ENCODE measurements around the gene DCAKD. TPM values are rescaled to one million over a fixed set of nuclear protein-coding genes. Genes with fewer than 3 reads are reported as not detected.

Gene DCAKD
- polyA plus RNA-seq, 2 donors = 11.8 to 15.8 TPM

DNA sequence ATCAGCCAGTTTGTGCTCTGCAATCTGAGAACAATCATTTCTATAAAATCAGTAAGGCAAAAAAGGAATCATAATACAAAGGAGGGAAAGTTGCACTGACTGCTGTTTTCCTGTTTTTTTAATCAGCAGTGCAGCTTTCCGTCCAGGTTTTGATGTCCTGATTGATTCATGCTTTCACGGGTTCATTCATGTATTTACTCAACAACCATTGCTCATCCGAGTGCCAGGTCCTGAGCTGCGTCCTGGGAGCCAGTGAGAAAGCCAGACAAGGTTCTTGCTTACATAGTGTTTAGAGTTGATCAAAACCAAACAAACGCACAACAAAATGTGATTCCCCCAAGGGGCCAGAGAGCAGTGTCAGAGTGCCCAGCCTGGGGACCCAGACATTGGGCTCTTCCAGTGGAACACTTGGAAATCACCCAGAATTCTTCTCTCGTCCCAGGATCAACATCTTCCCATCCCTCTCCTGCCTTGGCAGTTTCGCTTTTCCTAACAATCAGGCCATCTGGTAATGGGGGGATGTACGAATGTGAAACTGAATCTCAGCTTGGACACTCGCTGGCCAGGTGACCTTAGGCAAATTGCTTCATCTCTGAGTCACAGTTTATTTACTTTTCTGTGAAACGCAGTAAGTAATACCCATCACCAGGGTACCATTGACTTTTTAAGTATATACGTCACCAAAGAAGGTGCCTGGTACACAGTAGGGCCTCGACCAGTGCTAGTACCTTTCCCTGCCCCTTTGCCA, 70.0 kb downstream of the DCAKD start:
- H3K36me3 ChIP-seq (ENCODE audit: control insufficient read depth in 2 of 2, insufficient read depth in 2 of 2, low read length in 1 of 2) = no peaks in the 10 kb centered on the region
- H3K4me3 ChIP-seq (ENCODE audit: low read depth in 1 of 2, low read length in 2 of 2) = no peak overlapping the region
- H3K27ac ChIP-seq (ENCODE audit: low read depth in 2 of 2, low read length in 1 of 2) = peak overlapping the region in 1 of 2 donors; percentile 22
- WGBS, 2 donors = 19 to 25% methylated on average over 12 of the region's 12 CpGs
- no peaks in the 10 kb centered on the region for H3K9me3 ChIP-seq (ENCODE audit: control insufficient read depth in 2 of 2, insufficient read depth in 1 of 2, low read depth in 1 of 2, low read length in 1 of 2)
- no peaks in the 10 kb centered on the region for H3K27me3 ChIP-seq (ENCODE audit: control insufficient read depth in 1 of 2, insufficient read depth in 2 of 2, low read length in 2 of 2)
- H3K4me1 ChIP-seq (ENCODE audit: control insufficient read depth in 2 of 2, insufficient read depth in 2 of 2, low read length in 1 of 2) = peaks cover 0 to 8% of the 10 kb centered on the region in 2 donors

DNA sequence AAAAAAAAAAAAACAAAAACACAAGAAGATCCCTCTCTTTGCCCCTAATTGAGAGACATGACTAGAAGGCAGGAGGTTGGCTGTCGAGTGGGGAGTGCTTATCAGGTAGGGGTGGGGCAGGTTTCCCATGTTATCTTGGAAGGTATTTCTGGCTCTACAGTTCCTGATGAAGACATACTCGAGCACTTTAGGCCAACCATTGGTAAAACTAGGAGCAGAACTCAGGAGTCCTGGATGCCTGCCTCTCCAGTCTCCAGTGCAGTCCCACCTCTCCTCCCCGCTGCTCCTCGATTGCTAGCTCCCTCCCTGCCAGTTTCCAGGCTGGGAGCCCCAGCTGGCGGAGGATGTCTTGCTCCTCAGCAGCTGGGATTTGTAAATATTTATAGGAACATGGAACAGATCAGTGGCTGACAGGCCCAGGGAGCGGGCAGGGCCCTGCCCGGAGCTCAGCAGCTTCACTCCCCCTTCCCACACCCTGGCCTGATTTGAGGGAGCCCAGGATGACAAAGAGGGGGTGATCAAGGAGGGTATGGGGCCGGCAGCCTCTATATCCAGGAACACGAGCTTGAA, 71.9 kb downstream of the DCAKD start:
- Histone ChIP-seq H3K4me3 (ENCODE audit: low read depth in 1 of 2, low read length in 2 of 2) (no peak overlapping the region), H3K9me3 (ENCODE audit: control insufficient read depth in 2 of 2, insufficient read depth in 1 of 2, low read depth in 1 of 2, low read length in 1 of 2) (no peaks in the 10 kb centered on the region), H3K36me3 (ENCODE audit: control insufficient read depth in 2 of 2, insufficient read depth in 2 of 2, low read length in 1 of 2) (no peaks in the 10 kb centered on the region), H3K4me1 (ENCODE audit: control insufficient read depth in 2 of 2, insufficient read depth in 2 of 2, low read length in 1 of 2) (peaks cover 0 to 8% of the 10 kb centered on the region in 2 donors), H3K27me3 (ENCODE audit: control insufficient read depth in 1 of 2, insufficient read depth in 2 of 2, low read length in 2 of 2) (no peaks in the 10 kb centered on the region), H3K27ac (ENCODE audit: low read depth in 2 of 2, low read length in 1 of 2) (peak overlapping the region; percentile 14 to 58)
- WGBS, 2 donors = 54 to 59% methylated on average over 9 of the region's 9 CpGs

DNA sequence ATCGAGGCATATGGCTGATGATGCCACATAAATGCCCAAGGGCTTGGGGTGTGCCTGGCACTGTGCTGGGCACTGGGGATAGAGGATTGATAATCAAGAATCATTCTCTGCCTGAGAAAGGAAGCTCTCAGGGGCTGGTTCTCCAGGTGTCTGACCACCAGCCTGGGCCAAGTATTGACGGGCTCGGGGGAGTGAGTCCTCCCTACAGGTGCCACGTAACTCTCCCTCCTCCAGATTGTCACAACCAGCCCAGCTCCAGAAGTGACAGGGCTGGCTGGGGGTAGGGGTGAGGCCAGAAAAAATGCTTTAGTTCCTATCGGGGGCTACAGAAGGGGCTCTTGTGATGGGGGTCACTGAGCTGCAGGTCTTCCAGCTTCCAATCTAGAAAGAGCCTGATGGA, 72.6 kb downstream of the DCAKD start:
- Histone ChIP-seq H3K27ac (ENCODE audit: low read depth in 2 of 2, low read length in 1 of 2) (peak overlapping the region in 1 of 2 donors; percentile 55), H3K4me1 (ENCODE audit: control insufficient read depth in 2 of 2, insufficient read depth in 2 of 2, low read length in 1 of 2) (peaks cover 0 to 8% of the 10 kb centered on the region in 2 donors), H3K27me3 (ENCODE audit: control insufficient read depth in 1 of 2, insufficient read depth in 2 of 2, low read length in 2 of 2) (no peaks in the 10 kb centered on the region), H3K4me3 (ENCODE audit: low read depth in 1 of 2, low read length in 2 of 2) (no peak overlapping the region), H3K36me3 (ENCODE audit: control insufficient read depth in 2 of 2, insufficient read depth in 2 of 2, low read length in 1 of 2) (no peaks in the 10 kb centered on the region), H3K9me3 (ENCODE audit: control insufficient read depth in 2 of 2, insufficient read depth in 1 of 2, low read depth in 1 of 2, low read length in 1 of 2) (no peaks in the 10 kb centered on the region)
- WGBS, 2 donors = 86 to 87% methylated on average over 5 of the region's 5 CpGs

DNA sequence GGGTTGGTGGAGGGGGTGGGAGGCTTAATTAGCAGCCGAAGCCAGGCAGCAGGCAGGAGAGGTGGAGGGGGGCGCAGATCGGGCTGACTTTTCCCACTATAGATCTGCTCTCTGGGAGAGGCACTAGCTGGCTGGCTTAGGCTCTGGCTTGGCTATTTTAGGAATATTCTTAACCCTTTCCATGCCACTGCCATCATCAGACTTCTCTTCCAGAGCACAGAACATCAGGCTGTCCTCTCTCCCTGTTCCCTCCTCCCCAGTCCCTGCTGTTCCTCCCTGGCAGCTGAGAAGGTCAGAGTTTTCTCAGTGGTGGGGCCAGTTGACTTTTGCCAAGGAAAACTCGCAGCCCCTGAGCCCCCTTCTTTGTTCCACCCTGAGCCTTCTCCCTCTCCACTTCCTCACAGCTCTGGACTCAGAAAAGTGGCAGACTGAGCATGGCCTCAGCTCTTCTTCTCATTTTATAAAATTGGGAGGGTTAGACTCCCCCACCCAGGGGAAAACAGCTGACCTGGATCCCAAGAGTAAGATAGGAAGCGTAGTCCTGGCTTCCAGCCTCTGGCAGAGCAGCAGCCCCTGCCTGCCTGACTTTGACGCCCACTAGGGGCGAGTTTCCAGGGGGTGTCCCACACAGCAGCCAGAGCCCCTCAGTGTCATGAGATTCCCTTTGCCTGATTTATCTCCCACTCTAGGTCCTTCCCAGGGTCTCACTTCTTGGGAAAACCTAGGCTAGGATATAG, 73.5 kb downstream of the DCAKD start:
- H3K36me3 ChIP-seq (ENCODE audit: control insufficient read depth in 2 of 2, insufficient read depth in 2 of 2, low read length in 1 of 2) = no peaks in the 10 kb centered on the region
- H3K4me1 ChIP-seq (ENCODE audit: control insufficient read depth in 2 of 2, insufficient read depth in 2 of 2, low read length in 1 of 2) = peaks cover 0 to 8% of the 10 kb centered on the region in 2 donors
- no peaks in the 10 kb centered on the region for H3K27me3 ChIP-seq (ENCODE audit: control insufficient read depth in 1 of 2, insufficient read depth in 2 of 2, low read length in 2 of 2)
- H3K27ac ChIP-seq (ENCODE audit: low read depth in 2 of 2, low read length in 1 of 2) = peak overlapping the region; percentile 6 to 18
- H3K9me3 ChIP-seq (ENCODE audit: control insufficient read depth in 2 of 2, insufficient read depth in 1 of 2, low read depth in 1 of 2, low read length in 1 of 2) = no peaks in the 10 kb centered on the region
- H3K4me3 ChIP-seq (ENCODE audit: low read depth in 1 of 2, low read length in 2 of 2) = no peak overlapping the region
- 56 to 61% methylated on average over 7 of the region's 7 CpGs for WGBS, 2 donors

DNA sequence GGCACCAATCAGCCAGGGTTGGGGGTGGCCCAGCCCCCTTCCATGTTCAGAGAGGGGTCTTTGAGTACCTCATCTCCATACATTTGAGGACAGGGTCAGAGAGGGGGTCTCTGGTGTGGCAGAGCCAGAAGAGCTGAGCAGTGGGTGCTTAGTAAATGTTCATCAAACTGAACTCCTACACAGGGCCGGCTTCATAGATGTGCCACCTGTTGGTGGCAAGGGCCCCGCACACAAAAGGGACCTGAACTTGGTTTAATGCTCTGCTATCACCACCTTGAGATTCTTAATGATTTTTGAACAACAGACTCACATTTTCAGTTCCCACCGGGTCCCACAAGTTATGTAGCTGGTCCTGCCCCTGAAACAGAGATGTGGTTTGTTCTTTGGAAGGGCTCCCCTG, 74.4 kb downstream of the DCAKD start:
- H3K27me3 ChIP-seq (ENCODE audit: control insufficient read depth in 1 of 2, insufficient read depth in 2 of 2, low read length in 2 of 2) = no peaks in the 10 kb centered on the region

DNA sequence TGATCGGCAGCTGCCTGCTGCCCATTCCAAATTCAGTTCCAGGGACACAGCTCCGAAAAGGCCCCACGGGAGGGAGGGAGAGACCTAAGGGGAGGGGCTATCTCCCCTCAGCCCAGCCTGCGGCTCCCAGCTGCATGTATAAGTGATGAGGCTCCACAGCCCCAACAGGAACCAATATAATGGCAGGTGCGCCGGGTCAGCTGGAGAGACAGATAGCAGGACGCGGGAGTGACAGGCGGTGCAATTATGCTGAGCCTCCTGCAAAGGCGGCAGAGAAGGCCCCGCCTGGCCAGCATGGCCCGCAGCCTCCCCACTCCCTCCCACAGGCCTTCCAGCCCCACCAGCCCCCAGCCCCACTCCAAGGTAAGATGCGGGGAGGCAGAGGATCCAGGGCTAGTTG, 75.2 kb downstream of the DCAKD start:
- H3K27me3 ChIP-seq (ENCODE audit: control insufficient read depth in 1 of 2, insufficient read depth in 2 of 2, low read length in 2 of 2) = no peaks in the 10 kb centered on the region
- H3K4me3 ChIP-seq (ENCODE audit: low read depth in 1 of 2, low read length in 2 of 2) = no peak overlapping the region
- no peaks in the 10 kb centered on the region for H3K9me3 ChIP-seq (ENCODE audit: control insufficient read depth in 2 of 2, insufficient read depth in 1 of 2, low read depth in 1 of 2, low read length in 1 of 2)
- peaks cover 0 to 8% of the 10 kb centered on the region in 2 donors for H3K4me1 ChIP-seq (ENCODE audit: control insufficient read depth in 2 of 2, insufficient read depth in 2 of 2, low read length in 1 of 2)
- WGBS, 2 donors = 73 to 76% methylated on average over 11 to 13 of the region's 13 CpGs
- no peak overlapping the region for H3K27ac ChIP-seq (ENCODE audit: low read depth in 2 of 2, low read length in 1 of 2)
- H3K36me3 ChIP-seq (ENCODE audit: control insufficient read depth in 2 of 2, insufficient read depth in 2 of 2, low read length in 1 of 2) = no peaks in the 10 kb centered on the region

More for the DNA sequence above, 74.4 kb downstream of the DCAKD start:
- Histone ChIP-seq H3K9me3 (ENCODE audit: control insufficient read depth in 2 of 2, insufficient read depth in 1 of 2, low read depth in 1 of 2, low read length in 1 of 2) (no peaks in the 10 kb centered on the region), H3K36me3 (ENCODE audit: control insufficient read depth in 2 of 2, insufficient read depth in 2 of 2, low read length in 1 of 2) (no peaks in the 10 kb centered on the region), H3K4me1 (ENCODE audit: control insufficient read depth in 2 of 2, insufficient read depth in 2 of 2, low read length in 1 of 2) (peaks cover 0 to 8% of the 10 kb centered on the region in 2 donors), H3K27ac (ENCODE audit: low read depth in 2 of 2, low read length in 1 of 2) (peak overlapping the region in 1 of 2 donors; percentile 18), H3K4me3 (ENCODE audit: low read depth in 1 of 2, low read length in 2 of 2) (no peak overlapping the region)
- WGBS, 2 donors = 59 to 70% methylated on average over 3 of the region's 3 CpGs

Other genes starting within 250 kb of the DCAKD start
- gene GJC1, start 221.3 kb downstream of the DCAKD start, polyA plus RNA-seq = 1 to 10 TPM in 1 of 2 donors, under 1 TPM in 1; 0.83 to 1.2 TPM
- gene HIGD1B, start 203.7 kb downstream of the DCAKD start, polyA plus RNA-seq = 1 to 10 TPM; 2.8 to 3.5 TPM
- 10 to 100 TPM; 15.8 to 38.4 TPM for gene EFTUD2, start 152.2 kb downstream of the DCAKD start, polyA plus RNA-seq
- gene GFAP, start 136.1 kb downstream of the DCAKD start, polyA plus RNA-seq = under 1 TPM in 1 of 2 donors, not detected in 1; 0.08 TPM
- gene KIF18B, start 103.9 kb downstream of the DCAKD start, polyA plus RNA-seq = 1 to 10 TPM; 4.3 to 7.3 TPM
- under 1 TPM; 0.57 to 0.79 TPM for gene C1QL1, start 83.3 kb downstream of the DCAKD start, polyA plus RNA-seq
- 10 to 100 TPM; 30.1 to 32.9 TPM for gene NMT1, start 9.7 kb upstream of the DCAKD start, polyA plus RNA-seq
- gene PLCD3, start 80.9 kb upstream of the DCAKD start, polyA plus RNA-seq = 10 to 100 TPM; 34.2 to 47.3 TPM
- 1 to 10 TPM; 5.9 to 8.8 TPM for gene ACBD4, start 84.1 kb upstream of the DCAKD start, polyA plus RNA-seq
- gene HEXIM1, start 96.8 kb upstream of the DCAKD start, polyA plus RNA-seq = 10 to 100 TPM; 20.4 to 24.2 TPM
- gene HEXIM2, start 110.2 kb upstream of the DCAKD start, polyA plus RNA-seq = 1 to 10 TPM; 3.7 to 4.5 TPM
- gene FMNL1, start 170.3 kb upstream of the DCAKD start, polyA plus RNA-seq = 1 to 10 TPM; 4.3 to 5.2 TPM
- not detected for gene SPATA32, start 210.5 kb upstream of the DCAKD start, polyA plus RNA-seq